GM21737 (cell line): ENCODE data around the gene NR1D1.
"Not testable (repeated sequence)": the region's sequence is repeated elsewhere in the genome, so short reads cannot be mapped to it uniquely, and the experiment has no call there.

Source experiments
- ATAC-seq: cut with Tn5 transposase; IDR thresholded peaks from one replicate; pipeline ENCODE4 v1.9.1; 2021; ENCODE audit warnings: mild to moderate bottlenecking, moderate library complexity; ENCODE audit not compliant: unreplicated experiment

The NR1D1 gene

DNA sequence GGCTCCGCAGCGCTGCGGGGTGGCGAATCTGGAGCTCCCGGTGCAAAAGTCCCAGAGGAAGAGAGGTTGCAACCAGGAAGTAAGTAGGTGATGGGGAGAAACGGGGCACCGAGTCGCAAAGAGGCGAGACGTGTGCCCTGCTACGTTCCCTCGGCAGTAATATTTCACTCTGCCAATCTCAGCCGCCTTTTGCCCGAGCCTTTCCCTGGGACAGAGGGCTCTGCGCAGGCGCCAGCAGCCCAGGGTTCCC, at the start of gene NR1D1:
NR1D1 (minus strand) TSS at position 171 of the 250 bp plus-strand sequence. CDS start 495 bp downstream, outside the sequence.
- ATAC-seq: no peak

DNA sequence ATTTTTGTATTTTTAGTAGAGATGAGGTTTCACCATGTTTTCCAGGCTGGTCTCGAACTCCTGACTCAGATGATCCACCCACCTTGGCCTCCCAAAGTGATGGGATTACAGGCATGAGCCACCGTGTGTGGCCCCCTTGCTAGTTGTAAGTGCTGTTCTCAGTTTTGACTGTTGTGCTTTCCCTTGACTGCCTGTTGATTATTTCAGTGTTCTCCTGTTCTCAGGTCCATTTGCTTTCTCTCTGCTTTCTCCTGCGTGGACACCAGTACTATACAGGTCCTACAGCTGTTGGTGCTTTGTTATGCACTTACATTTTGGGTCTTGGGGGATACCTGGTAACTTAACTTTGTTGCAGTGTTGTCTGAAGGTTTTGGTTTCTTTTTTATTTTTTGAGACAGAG, 48.1 kb upstream of the NR1D1 start:
- ATAC-seq: no peak

- ATAC-seq: no peak
Measured at GRCh38 chr17:40145476-40145875, 45.1 kb upstream of the NR1D1 start.

GRCh38 chr17:40143166-40143565, 42.8 kb upstream of the NR1D1 start:
- not testable (repeated sequence) for ATAC-seq

DNA sequence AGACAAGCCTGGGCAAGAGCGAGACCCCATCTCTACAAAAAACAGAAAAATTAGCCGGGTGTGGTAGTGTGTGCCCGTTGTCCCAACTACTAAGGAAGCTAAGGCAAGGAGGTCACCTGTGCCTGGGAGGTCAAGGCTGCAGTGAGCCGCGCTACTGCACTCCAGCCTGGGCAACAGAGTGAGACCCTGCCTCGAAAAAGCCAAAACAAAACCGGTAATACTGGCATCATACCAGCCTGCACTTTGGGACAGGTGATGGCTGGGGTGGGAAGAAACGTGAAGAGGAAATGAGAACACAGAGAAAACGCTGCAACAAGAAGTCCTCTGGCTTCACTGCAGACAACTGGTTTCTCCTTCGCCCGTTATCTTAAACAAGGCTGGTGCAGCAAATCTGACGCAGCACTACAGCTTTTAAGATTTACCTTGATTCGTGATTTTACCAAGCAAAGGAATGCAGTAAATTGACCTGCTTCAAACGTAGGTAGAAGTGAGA, 39.2 kb upstream of the NR1D1 start:
- ATAC-seq: peak; percentile 12

GRCh38 chr17:40135817-40136216, 35.4 kb upstream of the NR1D1 start:
- no peak for ATAC-seq

GRCh38 chr17:40134184-40134583, 33.8 kb upstream of the NR1D1 start:
- ATAC-seq: no peak

- ATAC-seq: no peak
Measured at GRCh38 chr17:40130352-40131042, 30.1 kb upstream of the NR1D1 start.

GRCh38 chr17:40129498-40129897, 29.1 kb upstream of the NR1D1 start:
- no peak for ATAC-seq

DNA sequence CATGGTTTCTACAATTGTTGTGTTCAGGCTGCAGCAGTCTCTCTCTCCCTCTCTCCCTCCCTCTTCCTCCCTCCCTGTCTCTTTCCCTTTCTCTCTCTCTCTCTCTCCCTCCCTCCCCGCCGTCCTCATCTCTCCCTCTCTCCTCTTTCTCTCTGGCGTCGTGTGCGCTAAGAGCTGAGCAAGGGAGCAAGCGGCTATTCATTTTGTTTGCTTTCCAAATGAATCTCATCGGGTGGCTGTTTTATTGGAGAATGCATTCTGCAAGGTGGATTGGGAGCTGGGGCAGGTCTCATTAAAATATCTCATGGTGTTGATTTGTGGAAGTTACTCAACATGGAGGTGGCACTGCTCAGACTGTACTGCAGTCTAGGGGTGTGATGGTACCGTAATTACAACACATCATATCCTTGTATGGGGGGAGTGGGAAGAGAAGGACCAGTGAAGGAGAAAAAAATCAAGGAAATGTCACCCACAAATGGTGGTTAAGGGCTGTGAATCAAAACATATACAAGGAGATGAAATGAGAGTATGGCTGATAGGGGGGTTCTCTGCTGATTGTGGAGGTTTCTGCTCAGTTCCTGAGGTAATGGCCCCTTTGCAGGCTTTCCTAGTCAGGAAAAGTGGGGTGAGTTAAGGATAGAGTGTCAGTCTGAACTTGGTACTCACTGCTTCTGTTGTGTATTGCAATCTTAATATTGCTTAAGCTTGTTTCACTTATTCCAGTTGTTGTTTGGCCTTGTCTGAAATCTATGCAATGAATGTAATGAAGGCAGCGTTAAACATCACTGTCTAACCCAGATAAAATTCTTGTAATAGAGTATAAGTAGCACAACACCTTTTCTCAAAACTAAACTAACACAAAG, 24.1 kb upstream of the NR1D1 start:
- ATAC-seq: no peak

GRCh38 chr17:40123811-40124114, 23.4 kb upstream of the NR1D1 start:
- no peak for ATAC-seq

- no peak for ATAC-seq
Measured at GRCh38 chr17:40122999-40123810, 22.8 kb upstream of the NR1D1 start.

DNA sequence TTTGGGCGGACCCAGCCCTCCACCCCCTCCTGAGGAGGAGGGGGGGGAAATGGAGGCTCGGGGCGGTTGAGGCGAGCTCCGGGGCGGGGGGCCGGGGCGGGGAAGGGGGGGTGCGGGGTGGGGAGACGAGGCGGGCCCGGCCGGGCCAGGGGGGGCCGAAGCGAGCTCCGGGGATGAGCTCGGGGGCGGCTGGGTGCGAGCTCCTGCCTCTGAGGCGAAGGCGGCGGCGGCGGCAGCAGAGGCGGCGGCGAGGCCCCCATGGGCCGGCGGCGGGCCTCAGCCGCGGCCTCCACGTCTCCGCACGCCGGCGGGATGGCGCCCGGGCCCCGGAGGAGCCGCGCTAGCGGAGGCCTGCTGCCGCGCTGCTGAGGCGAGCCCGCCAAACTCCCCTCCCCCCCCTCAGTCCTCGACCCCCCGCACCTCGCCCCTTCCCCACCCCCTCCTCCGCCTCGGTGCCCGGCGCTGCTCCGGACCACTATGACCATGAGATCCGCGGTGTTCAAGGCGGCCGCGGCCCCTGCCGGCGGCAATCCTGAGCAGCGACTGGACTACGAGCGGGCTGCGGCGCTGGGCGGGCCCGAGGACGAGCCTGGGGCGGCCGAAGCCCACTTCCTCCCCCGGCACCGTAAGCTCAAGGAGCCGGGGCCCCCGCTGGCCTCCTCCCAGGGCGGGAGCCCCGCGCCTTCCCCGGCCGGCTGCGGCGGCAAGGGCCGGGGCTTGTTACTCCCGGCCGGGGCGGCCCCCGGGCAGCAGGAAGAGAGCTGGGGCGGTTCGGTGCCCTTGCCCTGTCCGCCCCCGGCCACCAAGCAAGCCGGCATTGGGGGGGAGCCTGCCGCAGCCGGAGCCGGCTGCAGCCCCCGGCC, 22.0 kb upstream of the NR1D1 start:
- no peak for ATAC-seq

GRCh38 chr17:40121181-40122135, 21.1 kb upstream of the NR1D1 start, which contains the start of gene MSL1:
TSS of gene MSL1 (plus strand) at chr17:40121971. CDS start at chr17:40122613, 642 bp downstream.
- no peak for ATAC-seq

DNA sequence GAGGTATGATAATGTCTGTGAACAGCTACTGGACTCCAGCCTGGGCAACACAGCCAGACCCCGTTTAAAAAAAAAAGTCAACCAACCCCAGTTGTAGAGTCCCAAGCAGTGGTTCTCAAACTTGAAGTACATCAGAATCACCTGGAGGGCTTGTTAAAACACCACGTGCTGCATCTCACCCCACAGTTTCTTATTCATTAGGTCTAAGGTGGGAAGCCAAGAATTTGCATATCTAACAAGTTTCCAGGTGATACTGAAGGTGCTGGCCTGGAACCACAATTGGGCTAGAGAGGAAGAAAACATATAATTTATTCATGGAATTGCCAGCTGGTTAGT, 14.7 kb upstream of the NR1D1 start:
- ATAC-seq: no peak

GRCh38 chr17:40113907-40114245, 13.5 kb upstream of the NR1D1 start:
- ATAC-seq: no peak

DNA sequence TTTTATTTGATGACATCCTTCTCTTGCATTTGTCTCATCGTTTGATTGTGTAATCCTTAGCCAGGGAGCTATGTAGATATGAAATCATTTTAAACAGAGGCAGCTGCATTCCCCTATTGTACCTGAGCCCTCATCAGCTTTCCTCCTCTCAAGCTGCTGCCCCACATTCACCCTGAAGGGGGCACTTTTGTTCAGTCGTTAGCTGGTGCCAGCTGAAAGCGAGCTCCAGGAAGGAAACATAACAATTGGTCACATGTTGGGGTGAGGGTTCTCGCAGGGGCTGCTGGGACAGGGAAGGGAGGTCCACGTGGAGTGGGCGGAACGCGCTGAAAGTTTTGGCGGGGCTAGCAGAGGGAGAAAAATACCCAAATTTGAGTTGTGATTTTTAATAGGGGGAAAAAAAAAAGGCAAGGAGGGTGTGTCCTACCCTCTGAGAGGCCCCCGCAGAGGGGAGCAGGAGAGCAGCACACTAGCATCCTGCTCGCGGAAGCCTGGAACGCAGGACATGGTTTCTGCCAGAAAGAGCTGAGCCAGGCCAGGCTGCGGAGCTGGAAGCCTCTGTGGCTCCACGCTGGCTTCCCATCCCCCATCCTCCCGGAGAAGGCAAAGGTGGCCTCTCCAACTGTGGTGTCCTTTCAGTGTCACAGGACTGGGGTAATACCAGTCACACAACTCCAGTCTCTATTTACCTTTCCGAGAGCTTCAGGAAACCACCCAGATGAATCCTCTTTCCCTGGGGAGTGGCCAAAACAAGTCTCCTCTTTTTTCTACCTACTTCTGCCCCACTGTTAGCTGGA, 12.9 kb upstream of the NR1D1 start:
- ATAC-seq: peak; percentile 69

DNA sequence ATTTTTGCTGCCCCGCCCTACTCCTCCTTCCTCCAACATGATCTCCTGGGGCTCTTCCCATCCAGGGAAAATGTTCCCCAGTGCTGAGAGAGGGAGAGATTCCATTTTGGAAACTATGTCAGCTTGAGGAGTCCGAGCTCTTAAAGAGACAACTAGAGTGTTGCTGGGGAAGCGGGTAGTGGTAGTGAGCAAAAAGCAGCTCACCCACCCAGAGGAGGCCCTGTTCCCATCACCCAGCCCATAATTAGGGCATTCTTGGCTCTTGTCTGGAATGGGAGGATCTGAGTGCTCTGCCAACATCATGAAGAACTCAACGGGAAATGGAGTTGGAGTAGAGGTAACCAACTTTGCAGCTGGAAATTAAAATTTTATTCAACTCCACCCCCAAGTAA, 12.3 kb upstream of the NR1D1 start:
- no peak for ATAC-seq

DNA sequence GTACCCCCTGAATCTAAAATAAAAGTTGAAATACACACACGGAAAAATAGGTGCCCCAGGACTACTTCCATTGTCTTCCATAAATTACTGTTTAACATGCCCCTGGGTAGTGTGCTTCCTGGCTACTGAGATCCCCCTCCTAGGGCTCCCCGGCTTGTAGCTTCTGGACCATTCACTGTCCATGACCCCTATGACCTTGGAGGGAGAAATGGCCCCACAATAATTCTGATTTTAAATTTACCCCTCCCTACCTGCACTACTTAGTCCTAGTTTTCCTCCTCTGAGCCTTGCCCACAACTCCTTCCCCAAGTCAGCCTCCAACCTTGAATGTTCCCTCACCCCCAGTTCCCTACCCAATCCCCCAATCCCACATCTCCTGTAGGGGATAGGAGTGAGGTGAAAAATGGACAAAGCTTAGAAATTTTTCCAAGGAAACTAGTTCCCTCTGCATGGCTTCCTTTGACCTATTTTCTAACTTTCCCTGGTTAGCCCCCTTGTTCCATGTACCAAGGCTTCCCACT, 11.9 kb upstream of the NR1D1 start:
- no peak for ATAC-seq
